GM18520 (cell line): ENCODE data around the gene VCX3B.
"Not testable (repeated sequence)": the region's sequence is repeated elsewhere in the genome, so short reads cannot be mapped to it uniquely, and the experiment has no call there.

Experiments used
- ATAC-seq: cut with Tn5 transposase; IDR thresholded peaks from one replicate; pipeline ENCODE4 v1.9.1; 2021; ENCODE audit not compliant: unreplicated experiment

VCX3B gene

GRCh38 chrX:8464530-8464929, at the start of gene VCX3B:
VCX3B (plus strand) TSS chrX:8464830; CDS start chrX:8465451, 621 bp downstream.
- ATAC-seq: not testable (repeated sequence)

DNA sequence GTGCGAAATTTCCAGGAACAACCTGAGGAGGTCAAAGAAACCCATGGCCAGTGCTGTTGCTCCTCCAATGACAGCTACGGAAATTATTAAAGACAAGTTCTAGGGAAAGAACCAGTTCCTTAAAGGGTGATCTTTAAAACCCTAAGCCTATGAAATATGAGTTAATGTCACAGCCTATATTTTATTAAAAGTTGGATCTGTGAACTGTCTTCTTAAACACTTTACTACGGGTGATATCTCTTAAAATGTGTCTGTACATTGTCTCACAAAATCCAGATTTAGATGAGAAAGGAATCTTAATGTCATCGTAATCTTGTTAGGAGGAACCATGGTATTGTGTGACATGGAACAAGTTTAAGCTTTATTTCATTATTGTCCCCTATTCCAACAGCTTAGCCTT, 46.3 kb upstream of the VCX3B start:
- ATAC-seq: no peak

- ATAC-seq: no peak
These were observed 39.7 kb upstream of the VCX3B start for GRCh38 chrX:8424912-8425311.

GRCh38 chrX:8429692-8430249, 34.9 kb upstream of the VCX3B start:
- no peak for ATAC-seq

DNA sequence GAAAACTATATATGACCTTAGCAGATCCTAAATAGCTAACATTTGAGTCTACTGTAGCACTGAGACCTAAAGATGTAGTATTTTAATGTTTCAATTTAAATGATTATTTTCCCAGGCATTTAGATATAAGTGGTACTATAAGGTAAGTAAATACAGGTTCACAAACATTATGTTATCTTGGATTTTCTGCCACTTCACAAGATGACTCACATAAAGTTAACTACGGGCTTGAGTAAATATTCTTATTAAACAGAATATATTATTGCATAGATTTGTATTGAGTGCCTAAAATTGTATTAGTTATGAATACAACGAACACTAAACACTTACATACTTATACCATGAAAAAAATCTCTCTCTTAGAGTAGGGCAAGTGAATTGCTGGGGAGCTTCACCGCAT, 34.2 kb upstream of the VCX3B start:
- no peak for ATAC-seq

- no peak for ATAC-seq
These were observed 32.2 kb upstream of the VCX3B start for GRCh38 chrX:8432396-8432795.

DNA sequence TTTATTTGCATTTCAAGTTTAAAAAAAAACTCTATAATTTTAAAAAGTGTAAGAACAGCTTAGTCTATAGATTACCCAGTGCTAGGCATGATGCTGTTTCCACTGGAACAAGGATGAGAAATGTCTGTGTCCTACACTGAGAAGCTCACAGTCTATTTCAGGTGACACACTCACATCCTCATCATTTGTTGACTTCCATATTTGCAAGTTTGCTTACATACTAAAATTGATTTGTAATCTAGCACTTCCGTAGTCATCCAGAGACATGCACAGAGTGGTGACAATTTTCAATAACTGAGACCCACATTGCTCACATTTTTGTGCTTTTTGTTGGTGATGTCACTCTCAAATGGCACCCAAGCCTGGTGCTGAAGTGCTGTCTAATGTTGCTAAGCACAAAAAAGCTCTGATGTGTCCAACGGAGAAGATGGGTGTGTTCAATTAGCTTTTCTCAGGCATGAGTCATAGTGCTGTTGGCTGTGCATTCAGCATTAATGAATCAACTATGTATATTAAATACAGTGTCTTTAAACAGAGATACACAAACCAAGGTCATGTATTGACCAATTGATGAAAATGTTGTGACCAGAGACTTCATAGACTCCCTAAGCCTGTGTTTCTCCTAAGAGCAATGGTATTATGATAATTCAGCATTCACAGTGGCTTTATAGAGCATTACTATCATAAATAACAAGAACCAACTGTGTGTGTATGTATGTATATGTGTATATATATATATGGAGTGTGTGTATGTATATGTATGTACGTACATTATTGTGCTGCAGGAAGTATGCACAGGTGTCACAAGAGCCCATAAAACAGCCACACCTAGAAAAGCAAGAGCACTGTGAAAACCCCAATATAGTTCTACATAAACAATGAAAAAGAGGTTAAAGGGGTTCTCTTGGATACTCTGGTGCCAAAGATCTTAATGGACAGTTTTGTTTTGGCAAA, 31.2 kb upstream of the VCX3B start:
- ATAC-seq: no peak

DNA sequence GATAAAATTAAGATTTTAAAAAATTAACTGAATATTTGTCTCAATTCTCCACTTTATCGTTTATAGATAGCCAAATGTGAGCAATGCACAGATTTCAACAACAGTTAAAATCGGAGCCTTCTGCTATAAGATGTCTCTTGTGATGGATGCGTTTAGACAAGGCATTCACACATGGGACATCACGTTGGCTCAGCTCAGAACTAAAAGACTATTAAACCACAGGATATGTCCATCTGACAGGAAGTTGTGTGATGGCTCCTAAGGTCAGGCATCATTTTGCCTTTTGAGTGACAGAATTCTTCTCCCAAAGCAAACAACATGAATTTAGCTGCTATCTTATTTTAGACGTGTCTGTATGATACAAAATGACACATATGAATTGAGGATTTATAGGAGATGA, 17.3 kb upstream of the VCX3B start:
- ATAC-seq: no peak

DNA sequence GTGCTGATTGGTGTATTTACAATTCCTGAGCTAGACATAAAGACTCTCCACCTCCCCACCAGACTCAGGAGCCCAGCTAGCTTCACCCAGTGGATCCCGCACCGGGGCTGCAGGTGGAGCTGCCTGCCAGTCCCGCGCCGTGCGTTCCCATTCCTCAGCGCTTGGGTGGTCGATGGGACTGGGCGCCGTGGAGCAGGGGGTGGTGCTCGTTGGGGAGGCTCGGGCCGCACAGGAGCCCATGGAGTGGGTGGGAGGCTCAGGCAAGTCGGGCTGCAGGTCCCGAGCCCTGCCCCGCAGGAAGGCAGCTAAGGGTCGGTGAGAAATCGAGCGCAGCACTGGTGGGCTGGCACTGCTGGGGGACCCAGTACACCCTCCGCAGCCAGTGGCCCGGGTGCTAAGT, 12.3 kb upstream of the VCX3B start:
- not testable (repeated sequence) for ATAC-seq

DNA sequence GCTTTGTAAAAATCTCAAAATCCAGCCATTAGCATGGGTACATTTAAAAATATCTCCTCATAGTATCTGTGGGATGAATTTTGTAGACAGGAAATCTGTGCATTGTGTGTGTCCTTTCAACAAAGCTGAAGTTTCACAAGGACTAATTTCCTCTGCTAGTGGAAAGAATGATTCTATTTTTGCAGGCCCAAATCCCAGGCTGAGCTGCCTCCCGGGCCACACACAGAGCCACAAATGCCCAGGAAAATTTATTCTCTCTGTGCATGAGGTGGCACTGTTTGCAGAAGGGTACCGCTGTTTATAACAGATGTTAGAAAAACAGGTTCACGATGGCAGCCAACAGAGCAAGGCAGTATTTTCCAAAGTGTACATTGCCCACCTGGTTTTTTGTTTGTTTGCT, 11.0 kb upstream of the VCX3B start:
- ATAC-seq: no peak

- ATAC-seq: no peak
These were observed 9.1 kb upstream of the VCX3B start for GRCh38 chrX:8455557-8455956.

DNA sequence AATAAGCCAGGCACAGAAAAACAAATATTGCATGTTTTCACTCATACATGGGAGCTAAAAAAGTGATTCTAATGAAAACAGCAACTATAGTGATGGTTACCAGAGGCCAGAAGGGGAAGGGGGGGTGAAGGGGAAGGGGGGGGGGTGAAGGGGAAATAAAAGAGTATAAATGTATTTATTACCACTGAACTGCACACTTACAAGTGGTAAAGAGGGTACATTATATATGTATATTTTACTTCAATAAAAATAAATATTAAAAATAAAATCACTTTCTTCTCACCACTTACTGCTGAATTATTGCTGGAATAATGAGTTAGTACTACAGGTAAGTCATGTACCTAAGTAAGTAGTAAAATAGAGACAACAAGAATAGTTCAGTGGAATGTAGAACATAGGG, 2.1 kb upstream of the VCX3B start:
- no peak for ATAC-seq

DNA sequence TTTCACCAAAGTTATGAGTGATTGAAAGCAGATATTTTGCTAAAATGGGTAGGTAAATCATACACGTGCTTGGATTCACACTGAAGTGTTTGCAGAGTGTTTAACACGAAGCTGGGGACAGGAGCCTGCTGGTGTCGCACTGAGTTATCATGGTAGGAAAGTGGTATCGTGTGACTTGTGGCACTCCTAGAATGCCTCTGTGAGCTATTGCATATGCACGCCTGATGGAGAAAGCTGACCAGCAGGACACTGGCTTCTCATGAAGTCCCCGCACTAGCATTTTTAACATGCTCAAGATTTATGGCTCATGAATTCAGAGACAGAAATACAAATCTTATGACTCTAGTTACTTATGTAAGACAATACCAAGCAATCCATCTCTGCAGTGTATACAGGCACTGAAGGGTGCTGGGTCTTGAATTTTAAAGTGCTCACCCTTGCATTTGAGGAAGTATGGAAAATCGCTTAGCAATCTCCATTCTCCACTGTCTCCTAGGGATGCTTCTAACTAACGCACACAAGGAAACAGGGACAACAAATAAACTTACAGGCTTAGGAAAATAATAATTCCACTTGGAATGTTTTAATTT, 19.8 kb downstream of the VCX3B start:
- no peak for ATAC-seq

DNA sequence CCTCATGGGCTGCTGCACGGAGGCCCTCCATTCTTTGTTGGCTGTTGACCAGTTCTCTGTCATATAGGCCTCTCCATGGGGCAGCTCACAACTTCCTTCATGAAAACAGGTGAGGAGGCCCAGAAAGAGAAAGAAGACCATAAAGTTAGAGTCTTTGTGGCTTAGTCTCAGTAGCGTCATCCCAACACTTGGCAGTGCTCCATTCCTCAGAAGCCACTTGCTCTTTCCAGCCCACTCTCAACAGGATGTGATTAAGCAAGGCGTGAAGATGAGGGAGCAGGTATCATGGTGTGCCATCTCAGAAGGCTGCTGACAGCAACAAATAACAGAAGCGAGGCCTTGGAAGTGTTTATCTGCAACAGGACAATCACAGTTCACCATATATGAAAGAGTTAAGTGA, 30.4 kb downstream of the VCX3B start:
- not testable (repeated sequence) for ATAC-seq

- no peak for ATAC-seq
These were observed 35.6 kb downstream of the VCX3B start for GRCh38 chrX:8500203-8500602.

DNA sequence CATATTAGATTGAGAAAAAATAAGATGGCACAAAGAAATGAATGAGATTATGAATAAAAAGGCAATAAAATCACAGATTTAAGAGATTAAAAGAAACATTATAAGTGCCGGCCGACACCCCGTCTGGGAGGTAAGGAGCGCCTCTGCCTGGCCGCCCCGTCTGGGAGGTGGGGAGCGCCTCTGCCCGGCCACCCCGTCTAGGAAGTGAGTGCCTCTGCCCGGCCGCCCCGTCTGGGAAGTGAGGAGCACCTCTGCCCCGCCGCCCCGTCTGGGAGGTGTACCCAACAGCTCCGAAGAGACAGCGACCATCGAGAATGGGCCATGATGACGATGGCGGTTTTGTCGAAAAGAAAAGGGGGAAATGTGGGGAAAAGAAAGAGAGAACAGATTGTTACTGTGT, 37.5 kb downstream of the VCX3B start:
- ATAC-seq: not testable (repeated sequence)

DNA sequence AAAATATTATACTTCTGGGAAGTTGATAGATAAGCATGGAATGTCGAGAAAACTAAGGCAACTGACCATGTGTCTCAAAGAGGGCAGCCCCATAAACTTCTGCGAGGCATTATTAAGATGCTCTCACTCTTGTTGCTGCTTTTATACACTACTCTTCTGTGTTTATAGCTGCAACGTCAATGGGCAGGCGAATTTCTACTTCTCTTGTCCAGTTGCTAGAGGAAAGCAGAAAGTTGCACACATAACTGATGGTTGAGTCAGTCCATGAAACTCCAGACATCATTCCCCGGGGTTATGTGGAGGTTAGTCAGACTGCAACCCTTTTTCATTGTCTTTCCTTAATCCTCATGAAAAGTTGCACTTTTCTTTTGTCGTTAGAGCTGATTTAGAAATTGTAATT, 39.8 kb downstream of the VCX3B start:
- no peak for ATAC-seq
